GM12874 (cell line): ENCODE results near the gene FAM221A.

ENCODE experiments used
- CTCF ChIP-seq: IDR thresholded peaks from 2 replicates; pipeline ENCODE4 v1.5.1; 2011; ENCODE audit warnings: low read depth, mild to moderate bottlenecking, control low read depth, low read length, moderate library complexity; ENCODE audit not compliant: insufficient read depth

The FAM221A gene

DNA sequence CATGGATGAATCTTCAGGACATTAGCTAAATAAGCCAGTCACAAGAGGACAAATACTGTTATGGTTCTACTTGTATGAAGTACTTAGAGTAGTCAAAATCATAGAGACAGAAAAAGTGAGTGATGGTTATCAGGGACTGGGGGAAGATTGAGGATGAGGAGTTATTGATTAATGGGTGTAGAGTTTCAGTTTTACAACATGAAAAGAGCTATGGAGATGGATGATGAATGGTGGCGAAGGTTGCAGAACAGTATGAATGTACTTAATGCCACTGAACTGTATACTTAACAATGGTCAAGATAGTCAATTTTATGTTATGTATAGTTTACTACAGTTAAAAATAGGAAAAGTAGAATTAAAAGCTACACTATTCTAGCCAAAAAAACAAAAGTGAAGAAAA, 37.8 kb downstream of the FAM221A start:
- no peak for TF ChIP-seq CTCF

- TF ChIP-seq CTCF = no peak
These were observed 41.5 kb downstream of the FAM221A start for GRCh38 chr7:23721456-23721855.

- TF ChIP-seq CTCF = no peak
These were observed 62.1 kb downstream of the FAM221A start for GRCh38 chr7:23742051-23742450.

DNA sequence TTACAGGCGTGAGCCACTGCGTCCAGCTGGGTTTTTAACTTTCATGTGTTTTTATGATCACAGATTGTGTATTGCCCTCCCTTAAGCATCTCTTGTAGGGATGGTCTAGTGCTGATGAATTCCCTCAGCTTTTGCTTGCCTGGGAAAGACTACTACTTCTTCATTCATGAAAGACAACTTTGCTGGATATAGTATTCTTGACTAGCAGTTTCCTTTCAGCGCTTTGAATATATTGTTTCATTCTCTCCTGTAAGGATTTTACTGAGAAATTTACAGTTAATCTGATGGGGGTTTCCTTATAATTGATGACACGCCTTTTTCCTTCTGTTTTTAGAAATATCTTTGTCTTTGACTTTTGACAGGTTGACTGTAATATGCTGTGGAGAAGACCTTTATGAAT, 63.2 kb downstream of the FAM221A start:
- TF ChIP-seq CTCF = no peak

GRCh38 chr7:23746629-23747028, 66.6 kb downstream of the FAM221A start:
- no peak for TF ChIP-seq CTCF

DNA sequence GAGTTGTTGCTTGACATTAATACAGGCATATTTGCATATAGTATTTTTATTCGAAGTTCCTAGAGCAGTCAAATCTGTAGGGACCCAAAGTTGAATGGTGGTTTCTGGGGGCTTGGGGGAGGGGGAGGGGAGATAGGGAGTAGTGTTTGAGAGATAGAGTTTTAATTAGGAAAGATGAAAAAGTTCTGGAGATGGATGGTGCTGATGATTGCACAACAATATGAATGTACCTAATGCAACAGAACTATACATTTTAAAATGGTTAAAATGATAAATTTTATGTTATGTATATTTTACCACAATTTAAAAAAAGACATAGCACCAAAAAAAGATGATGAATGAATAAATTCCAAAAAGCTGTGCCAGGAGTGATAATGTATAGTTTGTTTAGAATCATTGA, 71.9 kb downstream of the FAM221A start:
- no peak for TF ChIP-seq CTCF
